ENCODE measurements around the gene CAPS.

Gene CAPS

DNA sequence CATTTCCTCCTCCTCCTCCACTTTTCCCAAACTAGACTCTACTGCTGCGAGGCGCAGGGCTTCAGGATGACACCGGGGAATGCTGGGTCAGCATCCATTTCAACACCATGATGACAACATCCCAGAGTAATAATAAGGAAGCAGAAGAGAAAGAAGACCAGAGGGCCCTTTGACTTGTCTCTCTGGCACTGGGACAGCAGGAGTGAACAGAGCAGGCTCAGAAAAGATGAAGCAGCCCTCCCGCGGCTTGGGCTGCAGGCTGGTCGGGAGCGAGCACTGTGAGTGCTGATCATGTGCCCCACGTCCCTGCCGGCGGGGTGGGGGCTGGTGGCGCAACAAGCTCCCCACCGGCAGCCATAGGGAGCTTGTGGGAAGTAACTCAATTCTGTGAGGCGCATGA is 33.4 kb downstream of the CAPS start:
- no peak; the same call in 1 of the 2 replicates for TF ChIP-seq TAF1 (IDR thresholded peaks at IDR 0.05; ENCODE audit: borderline replicate concordance, insufficient read depth, low read length)
- TF ChIP-seq REST (IDR thresholded peaks at IDR 0.05; ENCODE audit: insufficient read depth in 1 of 2, low read depth in 2 of 2, low read length in 2 of 2): no peak
- no peak for TF ChIP-seq SIN3A (IDR thresholded peaks at IDR 0.05; ENCODE audit: borderline replicate concordance, insufficient read depth, low read length)
- no peak for TF ChIP-seq FOXP2 (optimal IDR thresholded peaks at IDR 0.05; ENCODE audit: borderline replicate concordance, extremely low read depth, extremely low read length, insufficient read depth)
- no peak for TF ChIP-seq POLR2AphosphoS5 (IDR thresholded peaks at IDR 0.05; ENCODE audit: low read depth, low read length)

- TF ChIP-seq SIN3A (IDR thresholded peaks at IDR 0.05; ENCODE audit: borderline replicate concordance, insufficient read depth, low read length): no peak
- TF ChIP-seq POLR2AphosphoS5 (IDR thresholded peaks at IDR 0.05; ENCODE audit: low read depth, low read length): no peak
- no peak for TF ChIP-seq FOXP2 (optimal IDR thresholded peaks at IDR 0.05; ENCODE audit: borderline replicate concordance, extremely low read depth, extremely low read length, insufficient read depth)
- no peak for TF ChIP-seq TAF1 (IDR thresholded peaks at IDR 0.05; ENCODE audit: borderline replicate concordance, insufficient read depth, low read length)
- TF ChIP-seq REST (IDR thresholded peaks at IDR 0.05; ENCODE audit: insufficient read depth in 1 of 2, low read depth in 2 of 2, low read length in 2 of 2): no peak
Observed at GRCh38 chr19:5948752-5949564, 34.9 kb downstream of the CAPS start.

GRCh38 chr19:5949792-5950305 is 35.8 kb downstream of the CAPS start:
- TF ChIP-seq TAF1 (IDR thresholded peaks at IDR 0.05; ENCODE audit: borderline replicate concordance, insufficient read depth, low read length): no peak
- no peak for TF ChIP-seq REST (IDR thresholded peaks at IDR 0.05; ENCODE audit: insufficient read depth in 1 of 2, low read depth in 2 of 2, low read length in 2 of 2)
- TF ChIP-seq SIN3A (IDR thresholded peaks at IDR 0.05; ENCODE audit: borderline replicate concordance, insufficient read depth, low read length): no peak
- no peak for TF ChIP-seq POLR2AphosphoS5 (IDR thresholded peaks at IDR 0.05; ENCODE audit: low read depth, low read length)
- no peak for TF ChIP-seq FOXP2 (optimal IDR thresholded peaks at IDR 0.05; ENCODE audit: borderline replicate concordance, extremely low read depth, extremely low read length, insufficient read depth)

DNA sequence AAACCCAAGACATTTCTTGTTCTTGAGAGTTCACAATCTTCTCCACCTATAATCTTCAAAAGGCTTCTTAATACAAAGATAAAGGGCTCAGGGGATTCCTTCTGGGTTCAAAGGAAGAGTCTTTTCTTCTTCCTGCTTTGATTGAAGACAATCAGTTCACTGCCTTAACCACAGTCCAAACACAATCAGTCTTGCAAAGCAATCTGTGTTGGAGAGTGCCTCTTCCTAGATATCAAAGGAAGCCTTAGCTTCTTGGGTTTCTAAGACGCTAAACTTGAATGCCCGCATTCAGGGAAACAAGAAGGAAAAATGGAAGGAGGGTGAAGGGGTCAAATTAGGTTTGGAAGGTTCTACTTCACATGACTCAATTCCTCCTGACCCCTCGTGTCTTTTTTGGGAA is 36.7 kb downstream of the CAPS start:
- TF ChIP-seq TAF1 (IDR thresholded peaks at IDR 0.05; ENCODE audit: borderline replicate concordance, insufficient read depth, low read length) (no peak), POLR2AphosphoS5 (IDR thresholded peaks at IDR 0.05; ENCODE audit: low read depth, low read length) (no peak), SIN3A (IDR thresholded peaks at IDR 0.05; ENCODE audit: borderline replicate concordance, insufficient read depth, low read length) (no peak), REST (IDR thresholded peaks at IDR 0.05; ENCODE audit: insufficient read depth in 1 of 2, low read depth in 2 of 2, low read length in 2 of 2) (no peak), FOXP2 (optimal IDR thresholded peaks at IDR 0.05; ENCODE audit: borderline replicate concordance, extremely low read depth, extremely low read length, insufficient read depth) (no peak)

Data from PFSK-1 (cell line).